HG03095 (cell line): ENCODE measurements around the gene SCIN.
A peak's percentile ranks its signal among the peaks of the same experiment; 100 is the strongest.

ENCODE experiments used
- ATAC-seq: cut with Tn5 transposase; IDR thresholded peaks from one replicate; pipeline ENCODE4 v1.9.1; 2021; ENCODE audit warnings: moderate library complexity; ENCODE audit not compliant: unreplicated experiment

Gene SCIN

GRCh38 chr7:12567015-12567414 is 3.5 kb upstream of the SCIN start:
- peak; percentile 89 for ATAC-seq

GRCh38 chr7:12569673-12570072 is 847 bp upstream of the SCIN start:
- ATAC-seq = peak; percentile 44

- ATAC-seq = no peak
These were observed 369 bp upstream of the SCIN start for GRCh38 chr7:12570168-12570533.

- ATAC-seq = no peak
These were observed 1.2 kb downstream of the SCIN start for GRCh38 chr7:12571691-12572090.

GRCh38 chr7:12572941-12573575 is 2.5 kb downstream of the SCIN start:
- ATAC-seq = no peak

- ATAC-seq = no peak
These were observed 3.4 kb downstream of the SCIN start for GRCh38 chr7:12573885-12574284.

GRCh38 chr7:12578930-12579640 is 8.6 kb downstream of the SCIN start:
- peak; percentile 98 for ATAC-seq

- no peak for ATAC-seq
These were observed 11.4 kb downstream of the SCIN start for GRCh38 chr7:12581897-12582296.

GRCh38 chr7:12582362-12582761 is 11.8 kb downstream of the SCIN start:
- no peak for ATAC-seq

- no peak for ATAC-seq
These were observed 12.7 kb downstream of the SCIN start for GRCh38 chr7:12583176-12583575.

- ATAC-seq = no peak
These were observed 13.4 kb downstream of the SCIN start for GRCh38 chr7:12583922-12584321.

GRCh38 chr7:12584930-12585329 is 14.4 kb downstream of the SCIN start:
- ATAC-seq = peak; percentile 98

- ATAC-seq = no peak
These were observed 15.8 kb downstream of the SCIN start for GRCh38 chr7:12586271-12586670.

GRCh38 chr7:12588259-12588904 is 17.9 kb downstream of the SCIN start:
- no peak for ATAC-seq

- ATAC-seq = no peak
These were observed 20.0 kb downstream of the SCIN start for GRCh38 chr7:12590559-12590958.

GRCh38 chr7:12594122-12594897 is 23.8 kb downstream of the SCIN start:
- no peak for ATAC-seq

- ATAC-seq = no peak
These were observed 24.6 kb downstream of the SCIN start for GRCh38 chr7:12595148-12595547.

- no peak for ATAC-seq
These were observed 25.8 kb downstream of the SCIN start for GRCh38 chr7:12596225-12596790.

GRCh38 chr7:12601302-12601869 is 30.9 kb downstream of the SCIN start:
- ATAC-seq = peak; percentile 56

- no peak for ATAC-seq
These were observed 36.6 kb downstream of the SCIN start for GRCh38 chr7:12607134-12607533.

GRCh38 chr7:12609561-12609960 is 39.0 kb downstream of the SCIN start:
- no peak for ATAC-seq
